Epithelial cell of proximal tubule (primary cell): ENCODE results near the gene COG2. TPM values are rescaled to one million over a fixed set of nuclear protein-coding genes. Genes with fewer than 3 reads are reported as not detected.
A peak's percentile ranks its signal among the peaks of the same experiment; 100 is the strongest.

Experiments used
- DNase-seq: peaks from one replicate; pipeline ENCODE4 v3.0.0-alpha.2; 2011; ENCODE audit warnings: low read depth
- H3K4me3 ChIP-seq: 2 replicates; pipeline ENCODE4 v1.5.1; 2011; ENCODE audit warnings: low read depth, mild to moderate bottlenecking, low read length
- CTCF ChIP-seq: conservative IDR thresholded peaks from 2 replicates; pipeline ENCODE4 v1.5.1; 2012; ENCODE audit warnings: low read depth, mild to moderate bottlenecking, low read length
- total RNA-seq: library from RNA; depleted of rRNA; stranded (reverse); fragments of >200 nt; gene quantifications from 2 replicates; pipeline ENCODE4 v1.2.3, GENCODE V29; 2015

COG2 gene
- total RNA-seq, 1 donor from 2014 or later = 17.2 TPM

DNA sequence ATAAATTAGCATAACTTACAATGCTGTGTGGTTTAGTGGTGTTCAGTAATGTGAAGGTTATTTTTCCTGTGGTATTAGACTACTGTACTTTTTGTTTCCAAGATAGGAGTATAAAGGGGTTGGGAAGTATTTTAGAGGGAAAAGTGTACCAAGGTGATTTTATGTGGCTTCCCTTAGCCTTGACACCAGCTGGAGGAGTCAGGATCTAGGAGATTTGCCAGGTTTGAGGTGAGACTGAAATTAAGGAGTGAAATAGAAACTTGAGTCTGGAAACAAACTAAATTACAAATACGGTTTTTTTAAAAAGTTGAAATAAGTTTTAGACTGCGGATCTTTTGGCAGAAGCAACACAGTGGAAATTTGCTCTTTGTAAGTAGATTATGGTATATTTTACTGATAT is 32.3 kb downstream of the COG2 start:
- no peak for TF ChIP-seq CTCF
- no peak overlapping the region for H3K4me3 ChIP-seq
- no peak for DNase-seq

GRCh38 chr1:230677200-230677599 is 34.9 kb downstream of the COG2 start:
- no peak overlapping the region for H3K4me3 ChIP-seq
- TF ChIP-seq CTCF = no peak
- no peak for DNase-seq

- TF ChIP-seq CTCF = no peak
- H3K4me3 ChIP-seq = no peak overlapping the region
- DNase-seq = no peak
Measured at GRCh38 chr1:230679192-230679591, 36.9 kb downstream of the COG2 start.

- no peak overlapping the region for H3K4me3 ChIP-seq
- DNase-seq = no peak
- no peak for TF ChIP-seq CTCF
Measured at GRCh38 chr1:230679825-230680224, 37.5 kb downstream of the COG2 start.

DNA sequence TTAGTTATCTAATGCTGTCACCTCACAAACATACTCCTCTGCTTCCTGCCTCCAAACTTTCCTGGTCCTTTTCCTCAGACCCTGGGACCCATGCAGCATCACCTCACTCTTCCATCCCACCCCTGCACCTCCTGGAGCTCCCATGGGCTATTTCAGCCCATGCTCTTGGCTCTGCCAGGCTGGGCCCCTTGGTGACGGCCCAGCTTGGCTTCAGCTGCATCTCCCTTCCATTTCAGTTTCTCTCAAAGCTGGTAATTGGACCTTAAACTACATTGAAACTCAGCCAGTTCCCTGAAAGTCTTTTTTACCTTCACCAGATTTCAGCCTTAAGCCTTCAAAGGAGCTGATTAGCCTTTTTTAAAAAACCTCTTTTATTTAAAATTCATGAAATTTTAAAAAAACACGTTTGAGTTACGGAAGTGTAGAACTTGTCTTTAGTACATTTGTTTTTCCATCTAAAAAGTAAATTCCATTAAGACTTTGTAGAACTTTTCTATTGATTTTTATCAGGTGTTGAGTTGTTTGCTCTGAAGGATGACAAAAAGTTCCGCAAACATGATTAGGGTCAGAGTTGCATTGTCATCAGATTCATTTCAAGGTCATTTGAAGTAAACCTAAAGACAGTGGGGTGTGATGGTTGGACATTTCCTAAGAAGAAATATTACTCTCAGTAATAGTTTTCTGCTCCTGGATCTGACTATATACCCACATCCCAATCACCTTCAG is 38.2 kb downstream of the COG2 start:
- no peak overlapping the region for H3K4me3 ChIP-seq
- DNase-seq = no peak
- TF ChIP-seq CTCF = no peak

- H3K4me3 ChIP-seq = no peak overlapping the region
- peak; percentile 44 for DNase-seq
- TF ChIP-seq CTCF = no peak
Measured at GRCh38 chr1:230681599-230681998, 39.3 kb downstream of the COG2 start.

GRCh38 chr1:230682274-230682673 is 40.0 kb downstream of the COG2 start:
- no peak for TF ChIP-seq CTCF
- H3K4me3 ChIP-seq = no peak overlapping the region
- no peak for DNase-seq
